HG03442 (cell line): Measurements from ENCODE around the gene TNFRSF25.
"Not testable (repeated sequence)": the region's sequence is repeated elsewhere in the genome, so short reads cannot be mapped to it uniquely, and the experiment has no call there.

Experiments
- ATAC-seq: cut with Tn5 transposase; IDR thresholded peaks from one replicate; pipeline ENCODE4 v1.9.1; 2021; ENCODE audit warnings: mild to moderate bottlenecking, moderate library complexity; ENCODE audit not compliant: unreplicated experiment

The TNFRSF25 gene

GRCh38 chr1:6470132-6471085 lies 4.4 kb upstream of the TNFRSF25 start:
- no peak for ATAC-seq

DNA sequence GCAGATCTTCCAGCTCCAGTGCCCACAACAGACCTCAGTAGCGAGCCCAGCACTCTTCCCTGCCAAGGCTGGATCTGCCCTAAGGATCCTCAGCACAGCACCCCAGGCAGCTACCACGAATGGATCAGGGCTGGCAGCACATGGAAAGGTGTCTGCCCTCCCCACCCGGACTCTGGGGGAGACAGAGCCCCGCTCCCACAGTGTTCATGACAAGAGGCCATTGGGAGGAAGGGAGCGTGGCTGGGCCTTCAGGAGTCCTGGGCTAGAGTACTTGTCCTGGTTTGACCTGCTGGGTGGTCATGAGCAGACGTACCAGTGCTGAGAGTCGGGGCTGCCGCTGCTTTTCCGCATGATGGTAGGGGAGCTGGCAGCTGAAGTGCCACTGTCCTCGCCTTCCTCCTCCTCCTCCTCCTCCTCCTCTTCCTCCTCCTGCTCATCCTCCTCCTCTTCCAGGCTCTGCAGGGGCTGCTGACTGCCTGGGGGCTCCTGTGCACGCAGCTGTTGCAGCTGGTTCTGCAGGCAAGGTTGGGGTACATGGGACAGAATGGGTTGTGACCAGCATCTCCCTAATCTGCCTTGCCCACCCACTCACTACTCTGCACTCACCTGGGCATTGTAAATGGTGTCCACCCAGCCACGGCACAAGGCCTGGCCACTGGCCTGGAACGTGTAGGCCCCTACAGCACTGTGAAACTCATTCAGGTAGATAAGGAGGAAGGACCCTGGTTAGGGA lies 2.9 kb upstream of the TNFRSF25 start:
- ATAC-seq = no peak

GRCh38 chr1:6467744-6468688 lies 2.0 kb upstream of the TNFRSF25 start:
- no peak for ATAC-seq

DNA sequence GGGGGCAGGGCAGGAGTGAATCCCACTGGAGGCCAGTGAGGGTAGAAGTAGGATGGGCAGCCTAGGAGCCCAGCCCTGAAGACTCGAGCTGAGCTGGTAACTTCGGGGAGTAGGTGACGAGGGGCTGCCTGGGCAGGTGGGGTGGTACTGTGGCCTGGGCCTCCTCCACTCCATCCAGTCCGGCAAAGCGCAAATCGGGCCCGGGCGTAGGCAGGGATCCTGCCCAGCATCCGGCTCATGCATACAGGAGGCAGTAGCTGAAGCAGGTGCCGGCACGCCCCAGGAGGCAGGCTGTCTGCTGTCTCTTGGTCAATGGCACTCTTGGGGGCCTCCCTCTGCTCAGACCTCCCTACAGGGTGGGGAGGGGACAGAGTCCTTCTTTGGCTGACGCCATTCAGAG lies 1.3 kb upstream of the TNFRSF25 start:
- no peak for ATAC-seq

GRCh38 chr1:6466751-6467150 lies 778 bp upstream of the TNFRSF25 start:
- ATAC-seq = no peak

- no peak for ATAC-seq
Measured at GRCh38 chr1:6465461-6466005, 440 bp downstream of the TNFRSF25 start.

- ATAC-seq = no peak
Measured at GRCh38 chr1:6464915-6465314, 1.1 kb downstream of the TNFRSF25 start.

DNA sequence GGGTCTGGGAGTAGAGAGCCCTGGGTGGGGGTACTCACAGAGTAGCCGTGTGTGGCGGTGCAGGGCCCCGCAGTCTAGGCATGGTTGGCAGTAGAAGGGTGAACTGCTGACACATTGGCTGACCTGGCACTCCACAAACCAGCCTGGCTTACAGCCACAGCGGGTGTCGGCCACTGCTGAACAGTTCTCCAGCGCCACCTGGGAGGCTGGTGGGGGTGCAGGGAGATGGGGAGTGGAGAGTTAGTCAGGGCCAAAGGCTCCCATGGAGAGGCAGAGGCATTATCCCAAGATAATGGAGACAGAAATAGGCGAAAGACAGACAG lies 1.5 kb downstream of the TNFRSF25 start:
- ATAC-seq = no peak

DNA sequence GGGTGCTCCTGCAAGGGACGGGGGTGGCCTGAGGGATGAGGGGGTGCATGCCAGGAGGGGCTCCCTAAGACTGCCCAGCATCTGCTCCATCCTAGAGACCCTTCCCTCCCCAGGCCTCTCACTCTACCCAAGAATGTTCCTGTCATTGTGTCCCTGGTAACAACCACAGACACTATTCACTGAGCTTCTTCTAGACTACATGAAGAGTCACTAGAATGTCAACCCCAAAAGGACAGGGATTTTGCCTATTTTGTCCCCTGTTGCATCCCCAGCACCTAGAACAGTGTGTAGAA lies 2.9 kb downstream of the TNFRSF25 start:
- no peak for ATAC-seq

DNA sequence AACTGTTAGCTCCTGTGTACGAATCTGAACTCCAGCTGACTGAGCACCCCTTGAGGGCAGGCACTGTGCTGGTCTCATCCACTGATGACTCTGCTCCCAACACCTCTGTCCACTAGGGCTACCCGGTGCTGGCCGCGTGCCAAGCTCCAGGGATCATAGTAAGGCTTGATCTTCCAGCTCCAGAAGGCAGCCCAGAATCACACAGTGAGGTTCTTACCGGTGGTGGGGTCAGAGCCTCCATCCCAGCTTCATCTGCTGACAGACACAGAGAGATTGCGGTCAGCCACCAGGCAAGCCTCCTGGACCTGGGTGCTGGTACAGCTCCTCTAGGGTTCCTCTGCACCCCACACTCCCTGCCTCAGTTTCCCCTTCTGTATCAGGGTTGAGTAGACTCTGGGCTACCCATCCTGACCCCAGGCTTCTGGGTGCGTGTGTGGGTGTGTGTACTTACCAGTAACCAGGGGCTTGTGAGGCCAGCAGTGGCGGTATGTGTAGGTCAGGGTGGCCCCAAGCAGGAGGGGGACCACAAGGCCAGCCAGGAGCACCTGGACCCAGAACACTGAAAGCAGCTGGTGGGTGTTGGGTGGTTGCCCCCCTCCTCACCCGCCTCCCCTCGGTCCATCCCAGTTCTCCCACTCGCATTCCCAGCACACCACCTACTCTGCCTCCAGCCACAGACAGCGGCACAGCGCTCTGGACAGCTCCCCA lies 3.4 kb downstream of the TNFRSF25 start:
- no peak for ATAC-seq

- no peak for ATAC-seq
Measured at GRCh38 chr1:6461538-6462411, 4.2 kb downstream of the TNFRSF25 start.

DNA sequence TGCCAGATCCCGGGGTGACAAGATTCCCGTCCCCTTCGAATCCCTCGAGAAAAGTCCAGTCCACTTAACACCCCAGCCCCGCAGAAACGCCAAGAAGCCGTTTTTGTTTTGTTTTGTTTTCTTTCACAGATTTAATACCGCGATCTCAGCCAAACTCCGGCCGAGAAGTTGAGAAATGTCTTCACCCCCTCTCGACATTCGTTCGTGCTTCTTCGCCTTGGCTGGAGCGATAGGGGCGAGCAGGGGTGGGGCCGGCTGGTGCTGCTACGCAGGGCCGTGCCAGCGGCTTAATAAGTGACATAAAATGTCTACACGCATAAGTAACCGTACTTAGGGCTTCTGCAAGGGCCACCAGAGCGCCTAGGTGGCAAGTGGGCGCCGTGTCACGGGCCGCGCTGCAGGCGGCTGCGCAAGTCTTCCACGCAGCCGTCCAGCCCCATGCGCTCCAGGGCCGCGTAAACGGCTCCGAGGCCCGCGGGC lies 4.9 kb downstream of the TNFRSF25 start:
- no peak for ATAC-seq

- no peak for ATAC-seq
Measured at GRCh38 chr1:6460301-6461050, 5.5 kb downstream of the TNFRSF25 start.

- ATAC-seq = no peak
Measured at GRCh38 chr1:6459850-6460265, 6.1 kb downstream of the TNFRSF25 start.

DNA sequence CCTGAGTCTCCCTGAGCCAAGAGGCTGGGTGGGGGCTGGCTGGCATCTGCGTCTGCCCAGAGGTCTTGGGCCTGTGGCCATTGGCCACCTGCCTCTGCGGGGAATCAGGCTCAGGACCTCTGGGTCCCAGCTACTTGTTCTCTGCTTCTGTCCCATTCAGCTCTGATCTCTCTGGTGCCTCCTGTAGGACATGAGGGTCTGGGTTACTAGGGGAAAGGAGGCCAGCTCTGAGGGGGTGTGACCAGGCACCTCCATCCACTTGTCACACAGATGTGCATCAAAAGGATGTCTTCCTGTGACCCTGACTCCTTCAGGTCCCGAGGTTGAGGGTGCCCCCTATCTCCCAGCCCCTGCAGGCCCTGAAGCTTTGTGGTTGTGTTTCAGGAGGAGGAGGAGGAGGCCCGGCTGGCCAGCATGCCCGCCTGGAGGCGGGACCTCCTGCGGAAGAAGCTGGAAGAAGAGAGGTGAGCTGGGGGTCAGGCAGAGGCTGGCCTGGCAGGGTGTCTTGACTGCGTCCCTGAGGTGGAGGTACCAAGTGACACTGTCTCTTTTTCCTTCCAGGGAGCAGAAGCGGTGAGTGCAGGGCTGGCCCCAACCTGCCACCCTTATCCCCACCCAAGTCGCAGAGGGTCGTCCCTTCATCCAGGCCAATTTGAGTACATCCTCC lies 9.0 kb downstream of the TNFRSF25 start:
- no peak for ATAC-seq

DNA sequence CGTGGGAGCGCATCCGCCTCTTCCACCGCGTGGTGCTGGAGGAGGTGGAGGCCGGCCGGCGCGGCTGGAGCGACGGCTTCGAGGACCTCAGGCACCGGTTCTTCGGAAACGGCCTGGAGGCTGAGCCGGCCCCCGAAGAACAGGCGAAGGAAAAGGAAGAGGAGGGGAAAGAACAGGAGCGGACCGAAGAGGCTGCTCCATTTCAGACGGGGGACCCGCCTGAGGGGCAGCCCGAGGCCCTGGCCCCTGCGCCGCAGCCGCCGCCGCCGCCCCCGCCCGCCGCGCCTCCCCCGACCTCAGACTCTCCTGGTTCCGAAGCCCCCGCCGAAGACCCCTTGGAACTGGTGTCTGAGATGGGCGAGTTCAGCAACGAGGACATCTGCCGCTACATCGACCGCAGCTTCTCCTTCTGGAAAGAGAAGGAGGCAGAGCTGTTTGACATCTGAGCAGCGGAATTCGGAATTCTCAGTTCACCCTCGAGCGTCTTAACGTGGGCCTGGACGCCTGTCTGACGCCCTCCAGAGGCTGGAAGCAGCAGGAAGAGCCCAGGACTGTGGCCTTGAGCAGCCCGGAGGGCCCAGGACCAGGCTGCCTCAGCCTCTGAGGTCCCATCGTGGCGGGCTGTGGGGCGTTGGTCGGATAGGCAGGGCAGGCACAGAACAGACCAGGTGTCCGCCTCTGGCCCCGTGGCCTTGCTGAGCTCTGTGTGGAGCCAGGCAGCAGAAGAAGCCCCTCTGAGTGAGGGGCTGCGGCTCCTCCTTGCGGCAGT lies 10.0 kb downstream of the TNFRSF25 start:
- ATAC-seq = not testable (repeated sequence)
